Parathyroid adenoma (tissue), 2 donors: Measurements from ENCODE around the gene C1QL2.

Experiments used
- H2AFZ ChIP-seq: fragments of 300-600 bp; sonication (generic); one replicate; pipeline ENCODE4 v1.7.0; 2017; ENCODE audit warnings: antibody characterized with exemption, mild to moderate bottlenecking
- H3K27ac ChIP-seq: fragments of 300-600 bp; sonication (generic); one replicate; pipeline ENCODE4 v1.7.0; 2017
- H3K27me3 ChIP-seq: fragments of 300-600 bp; sonication (generic); one replicate; pipeline ENCODE4 v1.7.0; 2017; ENCODE audit warnings: low read length; ENCODE audit not compliant: control insufficient read depth, insufficient read depth
- H3K36me3 ChIP-seq: fragments of 300-600 bp; sonication (generic); one replicate; pipeline ENCODE4 v1.7.0; 2017; ENCODE audit warnings: low read length; ENCODE audit not compliant: control insufficient read depth, insufficient read depth
- H3K4me1 ChIP-seq: fragments of 300-600 bp; sonication (generic); one replicate; pipeline ENCODE4 v1.7.0; 2017; ENCODE audit warnings: control low read depth
- H3K4me2 ChIP-seq: fragments of 300-600 bp; sonication (generic); one replicate; pipeline ENCODE4 v1.7.0; 2017; ENCODE audit warnings: low read length
- H3K4me3 ChIP-seq: fragments of 300-600 bp; sonication (generic); one replicate; pipeline ENCODE4 v1.7.0; 2017; ENCODE audit warnings: low read depth, low read length
- H3K79me2 ChIP-seq: fragments of 300-600 bp; sonication (generic); one replicate; pipeline ENCODE4 v1.7.0; 2017; ENCODE audit warnings: control low read depth
- H3K9ac ChIP-seq: fragments of 300-600 bp; sonication (generic); one replicate; pipeline ENCODE4 v1.7.0; 2017; ENCODE audit warnings: mild to moderate bottlenecking
- H3K9me3 ChIP-seq: fragments of 300-600 bp; sonication (generic); one replicate; pipeline ENCODE4 v1.7.0; 2017; ENCODE audit warnings: low read length; ENCODE audit not compliant: control insufficient read depth
- TF ChIP-seq, protein P1 (sequence below): fragments of 300-600 bp; sonication (generic); IDR thresholded peaks from one replicate; pipeline ENCODE4 v1.7.0; 2017; ENCODE audit warnings: antibody characterized with exemption, mild to moderate bottlenecking
- donor health status: primary hyperparathyroidism.

Gene C1QL2

GRCh38 chr2:119111115-119111975 lies 47.2 kb downstream of the C1QL2 start:
- H3K4me1 ChIP-seq = no peaks in the 10 kb centered on the region
- H3K4me3 ChIP-seq = no peak overlapping the region
- no peak overlapping the region for H3K9ac ChIP-seq
- no peaks in the 10 kb centered on the region for H3K9me3 ChIP-seq
- H3K27ac ChIP-seq = no peak overlapping the region
- TF ChIP-seq, protein P1, sequence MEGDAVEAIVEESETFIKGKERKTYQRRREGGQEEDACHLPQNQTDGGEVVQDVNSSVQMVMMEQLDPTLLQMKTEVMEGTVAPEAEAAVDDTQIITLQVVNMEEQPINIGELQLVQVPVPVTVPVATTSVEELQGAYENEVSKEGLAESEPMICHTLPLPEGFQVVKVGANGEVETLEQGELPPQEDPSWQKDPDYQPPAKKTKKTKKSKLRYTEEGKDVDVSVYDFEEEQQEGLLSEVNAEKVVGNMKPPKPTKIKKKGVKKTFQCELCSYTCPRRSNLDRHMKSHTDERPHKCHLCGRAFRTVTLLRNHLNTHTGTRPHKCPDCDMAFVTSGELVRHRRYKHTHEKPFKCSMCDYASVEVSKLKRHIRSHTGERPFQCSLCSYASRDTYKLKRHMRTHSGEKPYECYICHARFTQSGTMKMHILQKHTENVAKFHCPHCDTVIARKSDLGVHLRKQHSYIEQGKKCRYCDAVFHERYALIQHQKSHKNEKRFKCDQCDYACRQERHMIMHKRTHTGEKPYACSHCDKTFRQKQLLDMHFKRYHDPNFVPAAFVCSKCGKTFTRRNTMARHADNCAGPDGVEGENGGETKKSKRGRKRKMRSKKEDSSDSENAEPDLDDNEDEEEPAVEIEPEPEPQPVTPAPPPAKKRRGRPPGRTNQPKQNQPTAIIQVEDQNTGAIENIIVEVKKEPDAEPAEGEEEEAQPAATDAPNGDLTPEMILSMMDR = no peak
- no peaks in the 10 kb centered on the region for H3K27me3 ChIP-seq
- H3K4me2 ChIP-seq = no peak overlapping the region
- H3K79me2 ChIP-seq = no peaks in the 10 kb centered on the region
- H3K36me3 ChIP-seq = no peaks in the 10 kb centered on the region
- no peak overlapping the region for H2AFZ ChIP-seq

DNA sequence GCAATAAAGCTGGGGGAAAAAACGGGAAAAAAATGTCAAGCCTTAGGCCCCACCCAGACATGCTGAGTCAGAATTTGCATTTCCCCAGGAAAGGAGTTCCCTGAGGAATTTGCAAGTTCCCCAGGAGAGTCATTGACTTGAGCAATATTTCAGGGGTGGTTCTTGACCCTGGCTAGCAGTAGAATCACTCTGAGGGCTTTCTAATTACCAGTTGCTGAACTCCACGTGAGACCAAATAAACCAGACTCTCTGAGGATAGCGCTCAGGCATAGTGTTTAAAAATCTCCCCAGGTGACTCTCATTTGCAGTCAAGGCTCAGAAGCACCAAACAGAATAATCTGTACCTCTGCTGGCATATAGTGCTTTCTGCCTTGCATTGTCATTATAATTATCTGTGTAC lies 48.7 kb downstream of the C1QL2 start:
- TF ChIP-seq, protein P1 = no peak
- H3K4me2 ChIP-seq = no peak overlapping the region
- no peak overlapping the region for H3K27ac ChIP-seq
- no peaks in the 10 kb centered on the region for H3K36me3 ChIP-seq
- H3K9ac ChIP-seq = no peak overlapping the region
- H2AFZ ChIP-seq = no peak overlapping the region
- H3K4me1 ChIP-seq = no peaks in the 10 kb centered on the region
- H3K27me3 ChIP-seq = no peaks in the 10 kb centered on the region
- H3K79me2 ChIP-seq = no peaks in the 10 kb centered on the region
- H3K4me3 ChIP-seq = no peak overlapping the region
- no peaks in the 10 kb centered on the region for H3K9me3 ChIP-seq

GRCh38 chr2:119108186-119108585 lies 50.4 kb downstream of the C1QL2 start:
- H3K4me2 ChIP-seq = no peak overlapping the region
- H3K4me1 ChIP-seq = no peaks in the 10 kb centered on the region
- no peak overlapping the region for H2AFZ ChIP-seq
- no peaks in the 10 kb centered on the region for H3K9me3 ChIP-seq
- H3K79me2 ChIP-seq = no peaks in the 10 kb centered on the region
- no peaks in the 10 kb centered on the region for H3K27me3 ChIP-seq
- no peaks in the 10 kb centered on the region for H3K36me3 ChIP-seq
- H3K9ac ChIP-seq = no peak overlapping the region
- H3K4me3 ChIP-seq = no peak overlapping the region
- no peak overlapping the region for H3K27ac ChIP-seq
- TF ChIP-seq, protein P1 = no peak

DNA sequence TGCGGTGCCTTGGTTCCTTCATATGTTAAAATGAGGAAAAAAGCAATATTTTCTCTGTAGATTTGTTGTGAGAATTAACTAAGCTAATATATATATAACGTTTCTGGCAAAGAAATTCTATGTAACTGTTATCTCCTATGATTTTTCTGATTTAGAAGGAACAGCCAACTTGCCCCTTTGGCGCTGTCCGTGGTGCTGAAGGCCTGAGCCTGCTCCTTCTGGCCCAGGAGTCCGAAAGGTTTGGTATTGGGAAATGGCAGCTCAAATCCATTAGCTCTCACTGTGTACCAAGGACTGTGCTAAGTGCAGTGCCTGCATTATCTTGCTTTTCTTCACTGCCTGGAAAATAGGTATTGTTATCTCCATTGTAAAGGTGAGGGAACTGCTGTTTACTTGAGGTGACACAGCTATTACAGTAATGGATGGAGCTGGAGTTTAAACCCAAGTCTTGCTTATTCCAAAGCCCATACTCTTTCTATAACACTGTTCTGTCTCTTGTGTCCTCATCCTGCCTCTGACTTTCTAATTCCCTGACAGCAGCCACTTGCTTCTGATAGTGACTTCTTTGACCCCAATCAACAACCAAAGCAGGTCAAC lies 52.2 kb downstream of the C1QL2 start:
- Histone ChIP-seq H3K27me3 (no peaks in the 10 kb centered on the region), H3K36me3 (no peaks in the 10 kb centered on the region), H3K9me3 (no peaks in the 10 kb centered on the region), H3K4me3 (no peak overlapping the region), H2AFZ (no peak overlapping the region), H3K9ac (no peak overlapping the region), H3K4me1 (no peaks in the 10 kb centered on the region), H3K27ac (no peak overlapping the region), H3K79me2 (no peaks in the 10 kb centered on the region), H3K4me2 (no peak overlapping the region)
- TF ChIP-seq, protein P1 = no peak
